ENCODE results near the gene TPCN2. TPM values are rescaled to one million over a fixed set of nuclear protein-coding genes. Genes with fewer than 3 reads are reported as not detected.

The TPCN2 gene
- total and polyA plus RNA-seq, 11 donors: 4.1 to 17.6 (median 7.5) TPM

DNA sequence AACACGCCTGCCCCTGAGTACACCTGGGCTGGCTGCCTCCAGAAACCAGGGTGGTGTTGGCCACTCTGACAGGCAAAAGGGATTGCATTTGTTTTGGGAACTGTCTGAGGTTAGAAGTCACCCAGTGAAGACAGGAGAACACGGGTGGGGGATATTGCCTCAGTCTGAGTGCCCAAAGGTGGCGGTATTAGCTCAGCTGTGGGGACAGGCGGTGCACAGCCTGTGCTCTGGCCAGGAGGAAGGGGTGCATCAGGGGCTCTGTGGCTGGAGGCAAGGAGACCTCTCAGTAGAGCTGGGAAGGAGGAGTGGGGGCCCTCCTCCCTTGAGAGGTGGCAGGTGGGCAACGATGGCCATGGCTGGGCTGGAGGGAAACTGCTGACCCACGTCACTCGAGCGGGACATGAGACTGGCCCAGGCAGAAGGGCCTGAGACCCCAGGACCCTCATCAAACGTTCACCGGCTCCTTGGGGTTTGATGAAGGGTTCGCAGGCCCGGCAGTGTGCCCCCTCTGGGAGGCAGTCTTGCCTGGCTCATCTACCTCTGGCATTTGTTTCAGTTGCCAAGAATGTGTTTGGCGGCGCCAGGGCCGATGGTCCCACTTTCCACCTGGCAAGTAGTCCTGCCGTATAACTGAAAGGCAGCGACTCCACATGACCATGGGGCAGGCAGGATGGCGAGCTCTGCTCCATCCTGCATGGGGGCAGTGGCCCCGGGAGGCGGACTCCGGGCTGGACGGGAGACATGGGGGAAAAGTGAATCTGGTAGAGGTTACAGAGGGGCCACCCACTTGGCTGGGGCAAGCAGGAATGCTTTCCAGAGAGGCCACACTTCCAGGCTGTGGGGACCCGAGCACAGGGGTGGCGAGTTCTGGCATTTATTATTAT lies 54.2 kb downstream of the TPCN2 start:
- TF ChIP-seq POLR2A (IDR thresholded peaks at IDR 0.05): no peak
- TF ChIP-seq, protein P1, sequence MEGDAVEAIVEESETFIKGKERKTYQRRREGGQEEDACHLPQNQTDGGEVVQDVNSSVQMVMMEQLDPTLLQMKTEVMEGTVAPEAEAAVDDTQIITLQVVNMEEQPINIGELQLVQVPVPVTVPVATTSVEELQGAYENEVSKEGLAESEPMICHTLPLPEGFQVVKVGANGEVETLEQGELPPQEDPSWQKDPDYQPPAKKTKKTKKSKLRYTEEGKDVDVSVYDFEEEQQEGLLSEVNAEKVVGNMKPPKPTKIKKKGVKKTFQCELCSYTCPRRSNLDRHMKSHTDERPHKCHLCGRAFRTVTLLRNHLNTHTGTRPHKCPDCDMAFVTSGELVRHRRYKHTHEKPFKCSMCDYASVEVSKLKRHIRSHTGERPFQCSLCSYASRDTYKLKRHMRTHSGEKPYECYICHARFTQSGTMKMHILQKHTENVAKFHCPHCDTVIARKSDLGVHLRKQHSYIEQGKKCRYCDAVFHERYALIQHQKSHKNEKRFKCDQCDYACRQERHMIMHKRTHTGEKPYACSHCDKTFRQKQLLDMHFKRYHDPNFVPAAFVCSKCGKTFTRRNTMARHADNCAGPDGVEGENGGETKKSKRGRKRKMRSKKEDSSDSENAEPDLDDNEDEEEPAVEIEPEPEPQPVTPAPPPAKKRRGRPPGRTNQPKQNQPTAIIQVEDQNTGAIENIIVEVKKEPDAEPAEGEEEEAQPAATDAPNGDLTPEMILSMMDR (IDR thresholded peaks at IDR 0.05): peak in 3 of 12 donors; percentile 5 to 7 (median 6)
- H3K4me3 ChIP-seq: no peak overlapping the region
- peaks cover 0 to 25% (median 11%) of the 10 kb centered on the region in 12 donors for H3K4me1 ChIP-seq
- ATAC-seq (peak in 1 of 4 donors; percentile 23), DNase-seq (peak in 1 of 5 donors; percentile 42)
- no peak overlapping the region for H3K27ac ChIP-seq
- no peaks in the 10 kb centered on the region for H3K36me3 ChIP-seq
- intact Hi-C loops (cut with DNase I): loop anchor here in 5 of 10 donors (5.0 to 10.0 kb wide), 4 partner anchors 192 to 564 kb away; partner anchors contain the start of genes MYEOV (in 2 of the 5) and CCND1 (in 1 of the 5)
- no peaks in the 10 kb centered on the region for H3K27me3 ChIP-seq
- WGBS, 4 donors: 70 to 79% (median 75%) methylated on average over 18 to 24 of the region's 24 CpGs
- no peaks in the 10 kb centered on the region for H3K9me3 ChIP-seq

DNA sequence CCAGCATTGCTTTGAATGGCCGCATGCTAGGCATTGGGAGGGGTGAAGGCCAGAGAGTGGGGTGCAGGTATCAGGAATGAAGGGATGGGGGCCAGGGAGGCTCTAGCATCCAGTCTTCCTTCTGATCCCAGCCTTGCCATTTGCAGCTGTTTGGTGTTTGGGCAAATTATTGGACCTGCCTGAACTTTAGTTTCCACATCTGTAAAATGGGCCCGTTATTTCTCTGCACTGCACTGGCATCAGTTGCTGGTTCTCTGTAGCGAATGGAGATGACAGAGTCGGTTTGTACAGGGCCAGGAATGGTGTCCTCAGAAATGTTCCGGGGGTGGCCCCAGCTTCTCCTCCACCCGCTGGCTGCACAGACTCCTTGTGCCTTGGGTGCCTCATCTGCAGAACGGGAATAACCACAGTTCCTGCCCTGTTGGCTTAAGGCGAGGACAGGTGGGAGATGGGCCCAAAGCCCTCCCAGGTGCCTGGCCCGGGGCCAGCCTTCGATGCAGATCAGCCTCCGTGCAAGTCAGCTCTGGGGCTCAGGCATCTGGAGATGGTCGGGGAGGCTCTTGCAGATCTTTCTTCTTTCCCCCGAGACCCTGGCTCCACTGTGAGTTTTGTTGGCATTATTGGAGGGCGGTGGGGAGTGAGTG lies 55.6 kb downstream of the TPCN2 start:
- no peaks in the 10 kb centered on the region for H3K27me3 ChIP-seq
- ATAC-seq (no peak), DNase-seq (peak in 1 of 5 donors; percentile 34)
- 89 to 95% (median 93%) methylated on average over 13 to 14 of the region's 14 CpGs for WGBS, 4 donors
- H3K4me3 ChIP-seq: no peak overlapping the region
- intact Hi-C loops (cut with DNase I): loop anchor here in 5 of 10 donors (5.0 to 10.0 kb wide), 4 partner anchors 190 to 563 kb away; partner anchors contain the start of genes MYEOV (in 2 of the 5) and CCND1 (in 1 of the 5)
- no peaks in the 10 kb centered on the region for H3K9me3 ChIP-seq
- TF ChIP-seq, protein P1 (IDR thresholded peaks at IDR 0.05): no peak
- no peak for TF ChIP-seq POLR2A (IDR thresholded peaks at IDR 0.05)
- no peak overlapping the region for H3K27ac ChIP-seq
- H3K36me3 ChIP-seq: no peaks in the 10 kb centered on the region
- H3K4me1 ChIP-seq: peaks cover 0 to 25% (median 11%) of the 10 kb centered on the region in 12 donors

DNA sequence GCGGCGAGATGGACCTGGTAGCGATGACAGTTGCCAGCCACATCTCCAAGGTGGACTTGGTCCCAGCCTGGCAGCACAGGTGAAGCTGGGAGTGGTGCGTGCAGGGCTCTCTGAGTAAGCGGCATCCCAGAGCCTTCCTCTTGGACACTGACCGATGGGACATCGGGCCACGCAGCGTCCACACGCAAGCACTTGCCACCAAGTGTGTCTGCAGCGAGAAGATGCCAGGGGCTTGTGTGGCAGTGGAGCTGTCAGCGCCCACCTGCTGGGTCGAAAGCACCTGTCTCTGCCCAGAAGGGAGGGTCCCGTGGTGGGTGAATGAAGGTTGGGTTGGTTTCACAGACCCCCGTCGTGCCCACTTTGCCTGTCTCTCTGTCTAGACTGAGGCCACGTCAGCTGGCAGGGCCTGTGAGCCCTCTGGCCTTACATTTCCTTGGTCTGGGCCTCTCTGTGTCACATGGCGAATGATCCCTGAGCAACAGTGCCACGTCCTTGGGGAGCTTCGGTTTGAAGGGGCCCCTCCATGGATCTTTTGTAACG lies 56.2 kb downstream of the TPCN2 start:
- Histone ChIP-seq H3K4me3 (no peak overlapping the region), H3K9me3 (no peaks in the 10 kb centered on the region), H3K4me1 (peaks cover 0 to 25% (median 11%) of the 10 kb centered on the region in 12 donors), H3K27me3 (no peaks in the 10 kb centered on the region), H3K27ac (no peak overlapping the region), H3K36me3 (no peaks in the 10 kb centered on the region)
- WGBS, 4 donors: 94 to 96% (median 95%) methylated on average over 20 to 21 of the region's 21 CpGs
- DNase-seq (peak in 1 of 5 donors; percentile 34), ATAC-seq (no peak)
- intact Hi-C loops (cut with DNase I): loop anchor here in 5 of 10 donors (5.0 to 10.0 kb wide), 4 partner anchors 190 to 562 kb away; partner anchors contain the start of genes MYEOV (in 2 of the 5) and CCND1 (in 1 of the 5)
- no peak for TF ChIP-seq POLR2A (IDR thresholded peaks at IDR 0.05)
- TF ChIP-seq, protein P1 (IDR thresholded peaks at IDR 0.05): no peak

All from heart left ventricle (tissue), 16 donors.